Measurements from ENCODE around the gene TMBIM1. TPM values are rescaled to one million over a fixed set of nuclear protein-coding genes. Genes with fewer than 3 reads are reported as not detected.
"Not testable (repeated sequence)": the region's sequence is repeated elsewhere in the genome, so short reads cannot be mapped to it uniquely, and the experiment has no call there.

Gene TMBIM1
- total and polyA plus RNA-seq, 9 donors: 80.6 to 259 (median 114) TPM

- Histone ChIP-seq H3K36me3 (no peaks in the 10 kb centered on the region), H3K4me3 (no peak overlapping the region), H3K27me3 (no peaks in the 10 kb centered on the region), H3K27ac (no peak overlapping the region), H3K9me3 (no peaks in the 10 kb centered on the region), H3K4me1 (ENCODE audit: insufficient read depth) (no peaks in the 10 kb centered on the region)
- intact Hi-C loops (cut with DNase I): loop anchor here in 2 of 4 donors (10.0 kb wide), 2 partner anchors 188 to 378 kb away; partner anchors contain the start of genes BCS1L (in 1 of the 2) and ZNF142 (in 1 of the 2)
- TF ChIP-seq POLR2A (IDR thresholded peaks at IDR 0.05) (no peak), CTCF (IDR thresholded peaks at IDR 0.05) (no peak), EP300 (IDR thresholded peaks at IDR 0.05) (no peak)
- 66 to 73% (median 71%) methylated on average over 12 of the region's 12 CpGs for WGBS, 3 donors
- no peak for DNase-seq
These were observed 15.1 kb downstream of the TMBIM1 start for GRCh38 chr2:218276986-218277755.

- Histone ChIP-seq H3K4me1 (ENCODE audit: insufficient read depth) (peaks cover 6% of the 10 kb centered on the region), H3K27me3 (no peaks in the 10 kb centered on the region), H3K4me3 (no peak overlapping the region), H3K36me3 (no peaks in the 10 kb centered on the region), H3K9me3 (no peaks in the 10 kb centered on the region), H3K27ac (no peak overlapping the region)
- DNase-seq: no peak
- 72 to 84% (median 79%) methylated on average over 9 of the region's 9 CpGs for WGBS, 3 donors
- no peak for TF ChIP-seq POLR2A (IDR thresholded peaks at IDR 0.05)
- no peak for TF ChIP-seq EP300 (IDR thresholded peaks at IDR 0.05)
- no peak for TF ChIP-seq CTCF (IDR thresholded peaks at IDR 0.05)
- intact Hi-C loops (cut with DNase I): loop anchor here in 2 of 4 donors (10.0 kb wide), 2 partner anchors 189 to 379 kb away; partner anchors contain the start of genes BCS1L (in 1 of the 2) and ZNF142 (in 1 of the 2)
These were observed 16.8 kb downstream of the TMBIM1 start for GRCh38 chr2:218275371-218276072.

- WGBS, 3 donors: 63 to 67% (median 65%) methylated on average over 4 of the region's 4 CpGs
- TF ChIP-seq CTCF (IDR thresholded peaks at IDR 0.05) (no peak), EP300 (IDR thresholded peaks at IDR 0.05) (no peak), POLR2A (IDR thresholded peaks at IDR 0.05) (no peak)
- Histone ChIP-seq H3K4me3 (no peak overlapping the region), H3K27ac (no peak overlapping the region), H3K4me1 (ENCODE audit: insufficient read depth) (peaks cover 6% of the 10 kb centered on the region), H3K36me3 (no peaks in the 10 kb centered on the region), H3K9me3 (no peaks in the 10 kb centered on the region), H3K27me3 (no peaks in the 10 kb centered on the region)
- intact Hi-C loops (cut with DNase I): loop anchor here in 2 of 4 donors (10.0 kb wide), 2 partner anchors 190 to 380 kb away; partner anchors contain the start of genes BCS1L (in 1 of the 2) and ZNF142 (in 1 of the 2)
- no peak for DNase-seq
These were observed 17.7 kb downstream of the TMBIM1 start for GRCh38 chr2:218274586-218274985.

GRCh38 chr2:218273908-218274249 lies 18.4 kb downstream of the TMBIM1 start:
- Histone ChIP-seq H3K4me1 (ENCODE audit: insufficient read depth) (peaks cover 10% of the 10 kb centered on the region), H3K9me3 (no peaks in the 10 kb centered on the region), H3K27ac (no peak overlapping the region), H3K4me3 (no peak overlapping the region), H3K36me3 (no peaks in the 10 kb centered on the region), H3K27me3 (no peaks in the 10 kb centered on the region)
- 83 to 85% (median 85%) methylated on average over 2 of the region's 2 CpGs for WGBS, 3 donors
- TF ChIP-seq POLR2A (IDR thresholded peaks at IDR 0.05) (no peak), EP300 (IDR thresholded peaks at IDR 0.05) (no peak), CTCF (IDR thresholded peaks at IDR 0.05) (no peak)
- no peak for DNase-seq
- intact Hi-C loops (cut with DNase I): loop anchor here in 2 of 4 donors (10.0 kb wide), 2 partner anchors 191 to 381 kb away; partner anchors contain the start of genes BCS1L (in 1 of the 2) and ZNF142 (in 1 of the 2)

GRCh38 chr2:218273214-218273907 lies 18.9 kb downstream of the TMBIM1 start:
- not testable (repeated sequence) for DNase-seq; H3K9me3 ChIP-seq; H3K4me3 ChIP-seq; H3K27me3 ChIP-seq; H3K36me3 ChIP-seq; H3K4me1 ChIP-seq (ENCODE audit: insufficient read depth)
- H3K27ac ChIP-seq: peak overlapping the region in 1 of 2 donors; percentile 41
- intact Hi-C loops (cut with DNase I): loop anchor here in 2 of 4 donors (10.0 kb wide), 2 partner anchors 191 to 381 kb away; partner anchors contain the start of genes BCS1L (in 1 of the 2) and ZNF142 (in 1 of the 2)
- WGBS, 3 donors: 82 to 88% (median 84%) methylated on average over 8 of the region's 8 CpGs
